Subcutaneous adipose tissue (tissue), 4 donors: ENCODE measurements around the gene NOP16. TPM values are rescaled to one million over a fixed set of nuclear protein-coding genes. Genes with fewer than 3 reads are reported as not detected.

Source experiments
- small RNA-seq: library from RNA; depleted of rRNA; stranded (forward); fragments of <200 nt; gene quantifications from one replicate; pipeline ENCODE3, GENCODE V24; 2016
- total RNA-seq, 4 donors: library from RNA; depleted of rRNA; stranded (reverse); fragments of >200 nt; gene quantifications; one replicate each; pipeline ENCODE4 v1.1.0, GENCODE V29; 2016
- TF ChIP-seq, protein P1 (sequence below): fragments of 450-650 bp; IDR thresholded peaks from one replicate; pipeline ENCODE4 v1.5.1; 2016; ENCODE audit warnings: low read depth, mild to moderate bottlenecking, control low read depth, antibody characterized with exemption, moderate library complexity

Gene NOP16
- total RNA-seq, 4 donors from 2014 or later, result 7.5 to 20.5 (median 12.9) TPM

DNA sequence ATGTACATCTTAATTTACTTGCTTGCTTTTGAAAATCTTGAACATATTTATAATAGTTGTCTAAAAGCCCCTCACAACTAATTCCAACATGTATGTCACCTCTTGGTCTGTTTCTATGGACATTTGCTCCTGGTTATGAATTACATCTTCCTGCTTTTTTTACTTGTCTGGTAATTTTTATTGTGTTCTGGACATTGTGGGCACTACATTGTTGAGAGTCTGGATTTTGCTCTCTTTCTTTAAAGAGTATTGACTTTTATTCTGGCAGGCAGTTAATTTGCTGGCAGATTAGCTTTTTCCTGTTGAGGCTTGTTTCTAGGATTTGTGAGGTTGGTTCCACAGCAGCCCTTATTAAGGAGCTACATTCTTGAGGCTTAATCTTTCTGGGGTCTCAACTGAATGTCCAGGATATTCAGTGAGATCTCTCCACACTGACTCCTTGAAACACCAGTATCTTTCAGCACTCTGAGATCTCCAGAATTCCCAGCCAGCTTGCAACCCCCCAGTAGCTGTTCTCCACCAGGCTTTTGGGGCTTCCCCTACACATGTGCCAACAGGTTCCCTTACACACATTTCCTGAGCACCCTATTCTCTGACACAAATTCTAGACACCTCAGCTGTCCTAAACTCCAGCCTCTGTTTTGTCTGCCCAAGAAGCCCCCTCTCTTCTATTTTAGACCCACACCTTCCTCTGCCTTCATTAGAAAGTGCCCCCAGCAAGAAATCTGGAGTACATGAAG is 54.2 kb downstream of the NOP16 start:
- TF ChIP-seq, protein P1, sequence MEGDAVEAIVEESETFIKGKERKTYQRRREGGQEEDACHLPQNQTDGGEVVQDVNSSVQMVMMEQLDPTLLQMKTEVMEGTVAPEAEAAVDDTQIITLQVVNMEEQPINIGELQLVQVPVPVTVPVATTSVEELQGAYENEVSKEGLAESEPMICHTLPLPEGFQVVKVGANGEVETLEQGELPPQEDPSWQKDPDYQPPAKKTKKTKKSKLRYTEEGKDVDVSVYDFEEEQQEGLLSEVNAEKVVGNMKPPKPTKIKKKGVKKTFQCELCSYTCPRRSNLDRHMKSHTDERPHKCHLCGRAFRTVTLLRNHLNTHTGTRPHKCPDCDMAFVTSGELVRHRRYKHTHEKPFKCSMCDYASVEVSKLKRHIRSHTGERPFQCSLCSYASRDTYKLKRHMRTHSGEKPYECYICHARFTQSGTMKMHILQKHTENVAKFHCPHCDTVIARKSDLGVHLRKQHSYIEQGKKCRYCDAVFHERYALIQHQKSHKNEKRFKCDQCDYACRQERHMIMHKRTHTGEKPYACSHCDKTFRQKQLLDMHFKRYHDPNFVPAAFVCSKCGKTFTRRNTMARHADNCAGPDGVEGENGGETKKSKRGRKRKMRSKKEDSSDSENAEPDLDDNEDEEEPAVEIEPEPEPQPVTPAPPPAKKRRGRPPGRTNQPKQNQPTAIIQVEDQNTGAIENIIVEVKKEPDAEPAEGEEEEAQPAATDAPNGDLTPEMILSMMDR, result no peak

Small RNA genes lying within 50 kb of the gene (small RNA-seq; reads per million reads assigned to genes)
- gene MIR1271, result 2.9 reads per million, percentile 57 among the genes with 10 or more reads in this experiment

Other genes starting within 250 kb of the NOP16 start
- gene SIMC1, start 150.2 kb downstream of the NOP16 start, total RNA-seq, result 1 to 10 TPM; 7.0 to 9.8 (median 7.9) TPM
- 10 to 100 TPM; 59.2 to 76.2 (median 71.0) TPM for gene KIAA1191, start 26.8 kb downstream of the NOP16 start, total RNA-seq
- gene ARL10, start 23.1 kb downstream of the NOP16 start, total RNA-seq, result 10 to 100 TPM in 1 of 4 donors, 1 to 10 TPM in 3; 4.4 to 12.6 (median 5.7) TPM
- gene HIGD2A, start 153 bp upstream of the NOP16 start, total RNA-seq, result 100 to 1,000 TPM; 115 to 146 (median 137) TPM
- 100 to 1,000 TPM in 2 of 4 donors, 10 to 100 TPM in 2; 80.4 to 144 (median 99.5) TPM for gene CLTB, start 27.9 kb upstream of the NOP16 start, total RNA-seq
- gene FAF2, start 59.8 kb upstream of the NOP16 start, total RNA-seq, result 10 to 100 TPM; 21.9 to 32.3 (median 23.9) TPM
- gene RNF44, start 148.8 kb upstream of the NOP16 start, total RNA-seq, result 10 to 100 TPM in 2 of 4 donors, 1 to 10 TPM in 2; 7.5 to 15.1 (median 9.8) TPM
- gene CDHR2, start 160.7 kb upstream of the NOP16 start, total RNA-seq, result under 1 TPM in 1 of 4 donors, not detected in 3; 0.17 TPM
- under 1 TPM; 0.16 to 0.75 (median 0.39) TPM for gene GPRIN1, start 221.6 kb upstream of the NOP16 start, total RNA-seq
- not detected for gene SNCB, start 241.9 kb upstream of the NOP16 start, total RNA-seq
- gene EIF4E1B, start 242.1 kb upstream of the NOP16 start, total RNA-seq, result not detected